ENCODE results near the gene NID1.

DNA sequence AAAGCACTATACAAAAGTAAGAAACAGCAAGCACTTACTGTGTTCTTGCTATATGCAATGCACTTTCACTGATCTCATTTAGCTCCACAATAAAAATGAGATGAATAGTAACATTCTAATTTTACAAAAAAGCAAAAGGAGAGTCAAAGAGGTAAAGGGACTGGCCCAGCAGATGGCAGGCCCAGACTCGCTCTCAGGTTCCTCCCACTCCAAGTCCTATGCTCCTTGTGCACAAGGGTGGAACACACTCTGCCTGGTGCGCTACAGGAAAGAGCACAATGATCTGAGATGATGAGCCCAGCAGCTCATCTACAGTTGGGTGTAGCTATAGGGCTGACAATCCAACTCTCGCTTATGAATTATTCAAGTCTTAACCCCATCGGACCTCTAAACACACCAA, 104.1 kb downstream of the NID1 start:
- TF ChIP-seq, protein P1, sequence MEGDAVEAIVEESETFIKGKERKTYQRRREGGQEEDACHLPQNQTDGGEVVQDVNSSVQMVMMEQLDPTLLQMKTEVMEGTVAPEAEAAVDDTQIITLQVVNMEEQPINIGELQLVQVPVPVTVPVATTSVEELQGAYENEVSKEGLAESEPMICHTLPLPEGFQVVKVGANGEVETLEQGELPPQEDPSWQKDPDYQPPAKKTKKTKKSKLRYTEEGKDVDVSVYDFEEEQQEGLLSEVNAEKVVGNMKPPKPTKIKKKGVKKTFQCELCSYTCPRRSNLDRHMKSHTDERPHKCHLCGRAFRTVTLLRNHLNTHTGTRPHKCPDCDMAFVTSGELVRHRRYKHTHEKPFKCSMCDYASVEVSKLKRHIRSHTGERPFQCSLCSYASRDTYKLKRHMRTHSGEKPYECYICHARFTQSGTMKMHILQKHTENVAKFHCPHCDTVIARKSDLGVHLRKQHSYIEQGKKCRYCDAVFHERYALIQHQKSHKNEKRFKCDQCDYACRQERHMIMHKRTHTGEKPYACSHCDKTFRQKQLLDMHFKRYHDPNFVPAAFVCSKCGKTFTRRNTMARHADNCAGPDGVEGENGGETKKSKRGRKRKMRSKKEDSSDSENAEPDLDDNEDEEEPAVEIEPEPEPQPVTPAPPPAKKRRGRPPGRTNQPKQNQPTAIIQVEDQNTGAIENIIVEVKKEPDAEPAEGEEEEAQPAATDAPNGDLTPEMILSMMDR (IDR thresholded peaks at IDR 0.05; ENCODE audit: borderline replicate concordance, extremely low read depth, low read length, poor library complexity, severe bottlenecking) = no peak
- TF ChIP-seq EZH2 (IDR thresholded peaks at IDR 0.05; ENCODE audit: borderline replicate concordance, low read depth, low read length, severe bottlenecking) = no peak
